H1 (cell line): ENCODE measurements around the gene OAT. TPM values are rescaled to one million over a fixed set of nuclear protein-coding genes. Genes with fewer than 3 reads are reported as not detected.

ENCODE experiments used
- CTCF ChIA-PET: fragments of 300-600 bp; sonication (Branson Sonifier 250); formaldehyde crosslinking; loops from one replicate; lab custom pipeline; 2021; ENCODE audit not compliant: partially characterized antibody; lab: Charles Lee
- POLR2A ChIA-PET: fragments of 300-600 bp; sonication (Branson Sonifier 250); formaldehyde crosslinking; loops from one replicate; lab custom pipeline; 2021; ENCODE audit warnings: inconsistent platforms; ENCODE audit not compliant: partially characterized antibody; lab: Charles Lee
- DNase-seq, 2 experiments: peaks; one replicate each; pipeline versions ENCODE4 v3.0.0 to v3.0.0-alpha.2; 2010 to 2022; ENCODE audit warnings: low spot score in 2 of 2, low read depth in 1 of 2, mixed read lengths in 1 of 2
- FAIRE-seq: peaks from 2 replicates; lab custom pipeline; 2011; peaks lifted over from hg19 to GRCh38; lab: Jason Lieb, UNC
- H2AFZ ChIP-seq: 2 replicates; pipeline ENCODE4 v1.8.1; 2012; ENCODE audit warnings: low read length, inconsistent platforms
- H2AK5ac ChIP-seq: 2 replicates; pipeline ENCODE4 v1.6.1; 2013; ENCODE audit warnings: low read depth, low read length
- H2BK120ac ChIP-seq: replicated peaks from 2 replicates; pipeline ENCODE3; 2013; ENCODE audit warnings: low read depth, low read length, inconsistent platforms
- H2BK12ac ChIP-seq: 2 replicates; pipeline ENCODE4 v1.6.1; 2013; ENCODE audit warnings: low read depth, low read length
- H2BK15ac ChIP-seq: 2 replicates; pipeline ENCODE4 v1.6.1; 2013; ENCODE audit warnings: low read length
- H2BK20ac ChIP-seq: 2 replicates; pipeline ENCODE4 v1.6.1; 2013; ENCODE audit warnings: low read length
- H2BK5ac ChIP-seq: 2 replicates; pipeline ENCODE4 v1.6.1; 2013; ENCODE audit warnings: low read depth, low read length
- H3K14ac ChIP-seq: 2 replicates; pipeline ENCODE4 v1.6.1; 2013; ENCODE audit warnings: inconsistent platforms; ENCODE audit not compliant: insufficient read length
- H3K18ac ChIP-seq: 2 replicates; pipeline ENCODE4 v1.6.1; 2013; ENCODE audit warnings: low read length; ENCODE audit errors: extremely low read depth
- H3K23ac ChIP-seq: 2 replicates; pipeline ENCODE4 v1.6.1; 2013; ENCODE audit warnings: inconsistent platforms; ENCODE audit not compliant: insufficient read length
- H3K23me2 ChIP-seq: 2 replicates; pipeline ENCODE4 v1.6.1; 2013; ENCODE audit warnings: low read depth, low read length
- H3K27ac ChIP-seq: 2 replicates; pipeline ENCODE4 v1.6.1; 2011; ENCODE audit warnings: low read depth, low read length, inconsistent platforms
- H3K27me3 ChIP-seq, 4 experiments: replicated peaks in 1 of 4; 1 replicate in 1 of 4; 2 replicates in 3 of 4; pipeline versions ENCODE4 v1.6.1 to v1.8.1; 2011 to 2013; ENCODE audit warnings: low read length in 3 of 4, mild to moderate bottlenecking in 3 of 4, inconsistent platforms in 2 of 4, mixed read lengths in 2 of 4, moderate library complexity in 1 of 4; ENCODE audit not compliant: control insufficient read depth in 3 of 4, insufficient read depth in 3 of 4; ENCODE audit errors: extremely low read depth in 1 of 4
- H3K36me3 ChIP-seq, 4 experiments: 2 replicates each; pipeline versions ENCODE4 v1.6.1 to v1.8.1; 2011 to 2013; ENCODE audit warnings: mild to moderate bottlenecking in 4 of 4, low read length in 3 of 4, moderate library complexity in 2 of 4, control low read depth in 1 of 4, inconsistent platforms in 1 of 4; ENCODE audit not compliant: insufficient read depth in 4 of 4, control insufficient read depth in 2 of 4
- H3K4ac ChIP-seq: replicated peaks from 2 replicates; pipeline ENCODE3; 2013; ENCODE audit warnings: low read length, low read depth, mixed read lengths, inconsistent platforms; ENCODE audit not compliant: insufficient read length
- H3K4me1 ChIP-seq, 4 experiments: replicated peaks in 1 of 4; 1 replicate in 1 of 4; 2 replicates in 3 of 4; pipeline versions ENCODE4 v1.6.1 to v1.8.1; 2011 to 2013; ENCODE audit warnings: low read length in 3 of 4, inconsistent platforms in 2 of 4, mixed read lengths in 1 of 4; ENCODE audit not compliant: insufficient read depth in 4 of 4, control insufficient read depth in 3 of 4
- H3K4me2 ChIP-seq, 2 experiments: 2 replicates each; pipeline versions ENCODE4 v1.6.1 to v1.8.1; 2011 to 2013; ENCODE audit warnings: low read depth in 2 of 2, low read length in 2 of 2, control low read depth in 1 of 2, inconsistent platforms in 1 of 2, mild to moderate bottlenecking in 1 of 2; ENCODE audit not compliant: insufficient read depth in 1 of 2
- H3K4me3 ChIP-seq, 4 experiments: fragments of 200-600, 300-600 bp in 1 of 4; sonication (generic), shearing (Covaris generic), sonication (Bioruptor Twin) in 1 of 4; 2 replicates each; pipeline versions ENCODE4 v1.5.1 to v1.8.1; 2011 to 2016; ENCODE audit warnings: low read length in 4 of 4, low read depth in 3 of 4, control low read depth in 2 of 4, inconsistent platforms in 2 of 4, mild to moderate bottlenecking in 2 of 4, mixed read lengths in 1 of 4, moderate library complexity in 1 of 4; ENCODE audit not compliant: insufficient read depth in 2 of 4; ENCODE audit errors: extremely low read depth in 1 of 4
- H3K56ac ChIP-seq: replicated peaks from 2 replicates; pipeline ENCODE3; 2013; ENCODE audit warnings: low read depth, mild to moderate bottlenecking, mixed read lengths, low read length, inconsistent platforms; ENCODE audit not compliant: insufficient read length
- H3K79me1 ChIP-seq: 2 replicates; pipeline ENCODE4 v1.6.1; 2013; ENCODE audit warnings: low read depth, low read length, control low read depth
- H3K79me2 ChIP-seq, 2 experiments: 2 replicates each; pipeline versions ENCODE4 v1.6.1 to v1.8.1; 2012 to 2013; ENCODE audit warnings: low read length in 2 of 2, mild to moderate bottlenecking in 2 of 2, inconsistent platforms in 1 of 2; ENCODE audit not compliant: insufficient read depth in 2 of 2, control insufficient read depth in 1 of 2
- H3K9ac ChIP-seq, 4 experiments: replicated peaks in 1 of 4; 1 replicate in 1 of 4; 2 replicates in 3 of 4; pipeline versions ENCODE4 v1.6.1 to v1.8.1; 2011 to 2013; ENCODE audit warnings: low read depth in 3 of 4, low read length in 3 of 4, control low read depth in 2 of 4, mild to moderate bottlenecking in 2 of 4, moderate library complexity in 2 of 4, inconsistent platforms in 1 of 4; ENCODE audit errors: extremely low read depth in 1 of 4
- H3K9me3 ChIP-seq, 2 experiments: 2 replicates each; pipeline versions ENCODE4 v1.6.1 to v1.8.1; 2012 to 2013; ENCODE audit warnings: mild to moderate bottlenecking in 2 of 2, moderate library complexity in 2 of 2, control low read depth in 1 of 2, inconsistent platforms in 1 of 2, low read depth in 1 of 2, low read length in 1 of 2, mixed read lengths in 1 of 2; ENCODE audit not compliant: insufficient read depth in 2 of 2
- H4K20me1 ChIP-seq, 2 experiments: replicated peaks in 1 of 2; 2 replicates each; pipeline versions ENCODE3 to v1.8.1; 2011 to 2013; ENCODE audit warnings: inconsistent platforms in 2 of 2, low read length in 2 of 2, mild to moderate bottlenecking in 1 of 2; ENCODE audit not compliant: insufficient read depth in 2 of 2, control insufficient read depth in 1 of 2
- H4K5ac ChIP-seq: 2 replicates; pipeline ENCODE4 v1.6.1; 2013; ENCODE audit warnings: low read length, low read depth, mixed read lengths, inconsistent platforms; ENCODE audit not compliant: insufficient read length
- H4K8ac ChIP-seq: 2 replicates; pipeline ENCODE4 v1.8.0; 2013; ENCODE audit warnings: mild to moderate bottlenecking, moderate library complexity, low read length, inconsistent platforms; ENCODE audit not compliant: insufficient read depth; ENCODE audit errors: extremely low read depth
- H4K91ac ChIP-seq: replicated peaks from 2 replicates; pipeline ENCODE3; 2013; ENCODE audit warnings: low read length, mixed read lengths, inconsistent platforms; ENCODE audit not compliant: insufficient read length
- RAD21 ChIP-seq, 2 experiments: IDR thresholded peaks in 1 of 2; conservative IDR thresholded peaks in 1 of 2; 2 replicates each; pipeline ENCODE4 v1.6.1; 2011; ENCODE audit warnings: low read depth in 2 of 2, low read length in 2 of 2, improper control_type of control experiment in 1 of 2, inconsistent platforms in 1 of 2, mild to moderate bottlenecking in 1 of 2, moderate library complexity in 1 of 2
- TCF12 ChIP-seq: IDR thresholded peaks from 2 replicates; pipeline ENCODE4 v1.6.1; 2011; ENCODE audit warnings: low read depth, mild to moderate bottlenecking, low read length
- WGBS, 2 experiments: shearing (Covaris generic) in 1 of 2; methylation state at CpG; one replicate each; pipeline versions ENCODE4 v1.1.6 to v1.1.7; 2013 to 2015; ENCODE audit warnings: low lambda C conversion rate in 2 of 2, mixed read lengths in 2 of 2, inconsistent platforms in 1 of 2, low coverage in 1 of 2, missing lambda C conversion rate in 1 of 2; ENCODE audit not compliant: insufficient replicate concordance in 2 of 2, insufficient coverage in 1 of 2, insufficient read length in 1 of 2; ENCODE audit errors: extremely low coverage in 1 of 2, missing lambda C conversion rate in 1 of 2; 5-methylcytosine and 5-hydroxymethylcytosine counted together
- polyA plus RNA-seq, 7 experiments: library from polyadenylated mRNA; depleted of rRNA in 3 of 7; stranded (reverse) in 5 of 7; unstranded in 2 of 7; fragments of >200 nt in 5 of 7; fragments of 200-250 nt in 2 of 7; gene quantifications; 1 replicate in 5 of 7; 2 replicates in 1 of 7; 4 replicates in 1 of 7; pipeline versions ENCODE4 v1.2.1 to v1.2.3, GENCODE V29; 2011 to 2013; ENCODE audit warnings: missing spikeins in 2 of 7, mixed read lengths in 2 of 7
- total RNA-seq: library from RNA; stranded (reverse); fragmentation: NEBNext Ultra II Directional; extraction: Animal tissue kit (Norgen Biotek cat#: 25700); gene quantifications from 2 replicates; pipeline ENCODE4 v1.2.1, GENCODE V29; 2021

The OAT gene
- total and polyA plus RNA-seq, 2 of the 8 experiments (the other 6 are each of a cell fraction or from before 2014, with no cell fraction given): 67.8 to 121 TPM

- Histone ChIP-seq H4K5ac (no peak overlapping the region), H3K56ac (no peak overlapping the region), H4K8ac (no peak overlapping the region), H2AK5ac (no peak overlapping the region), H3K79me2 (no peaks in the 10 kb centered on the region), H3K4me2 (no peak overlapping the region), H4K91ac (no peak overlapping the region), H3K23ac (no peak overlapping the region), H3K14ac (no peak overlapping the region), H2AFZ (no peak overlapping the region), H2BK12ac (no peak overlapping the region), H3K79me1 (no peaks in the 10 kb centered on the region), H2BK5ac (no peak overlapping the region), H3K9ac (no peak overlapping the region), H3K18ac (no peak overlapping the region), H3K23me2 (no peaks in the 10 kb centered on the region), H3K9me3 (no peaks in the 10 kb centered on the region), H3K27ac (no peak overlapping the region), H3K4me3 (no peak overlapping the region), H3K27me3 (no peaks in the 10 kb centered on the region), H2BK15ac (no peak overlapping the region), H3K4me1 (no peaks in the 10 kb centered on the region; a peak in 1 of 7 replicates), H2BK20ac (no peak overlapping the region), H3K36me3 (no peaks in the 10 kb centered on the region), H3K4ac (no peak overlapping the region), H2BK120ac (no peak overlapping the region), H4K20me1 (no peaks in the 10 kb centered on the region)
- ChIA-PET POLR2A (no interaction called here), CTCF (interaction anchor here (0.8 kb wide), 1 partner anchor 119 kb away, joined by 3 read pairs; no protein-coding TSS in a partner anchor)
- TF ChIP-seq TCF12: no peak
- TF ChIP-seq RAD21 (IDR thresholded peaks at IDR 0.05 in 1 of 2, conservative IDR thresholded peaks at IDR 0.05 in 1 of 2; ENCODE audit: low read depth in 2 of 2, low read length in 2 of 2): no peak
- DNase-seq (no peak), FAIRE-seq (no peak)
- 88% methylated on average over 8 of the region's 8 CpGs; no CpG with 5 or more reads in 1 of the 2 experiments for WGBS, 2 experiments
These were observed 17.5 kb upstream of the OAT start for GRCh38 chr10:124436191-124436638.
